ENCODE measurements around the gene ARG1. TPM values are rescaled to one million over a fixed set of nuclear protein-coding genes. Genes with fewer than 3 reads are reported as not detected.

The ARG1 gene
- total and polyA plus RNA-seq, 2 donors (not counting 1 experiment from before 2014, with no cell fraction given), result not detected

- H3K9ac ChIP-seq (ENCODE audit: insufficient read depth, low read length), result no peak overlapping the region
- H4K20me1 ChIP-seq (ENCODE audit: control insufficient read depth, extremely low read depth, insufficient read depth, low read length), result no peaks in the 10 kb centered on the region
- no peak overlapping the region for H3K27ac ChIP-seq (ENCODE audit: insufficient read depth, low read length)
- no peaks in the 10 kb centered on the region for H3K36me3 ChIP-seq (ENCODE audit: control insufficient read depth, insufficient read depth, low read length)
- peaks cover 6% of the 10 kb centered on the region for H3K27me3 ChIP-seq (ENCODE audit: control insufficient read depth, insufficient read depth, low read length)
- no peaks in the 10 kb centered on the region for H3K9me3 ChIP-seq (ENCODE audit: control insufficient read depth, insufficient read depth, low read depth, low read length)
- TF ChIP-seq CTCF (conservative IDR thresholded peaks at IDR 0.05 in 1 of 2, IDR thresholded peaks at IDR 0.05 in 1 of 2; ENCODE audit: low read depth in 1 of 2, low read length in 2 of 2), result no peak
- TF ChIP-seq EZH2 (IDR thresholded peaks at IDR 0.05; ENCODE audit: low read length, missing control alignments), result no peak
- no peaks in the 10 kb centered on the region for H3K79me2 ChIP-seq (ENCODE audit: control insufficient read depth, insufficient read depth, low read length)
- no peak overlapping the region for H2AFZ ChIP-seq (ENCODE audit: low read length)
- H3K4me2 ChIP-seq (ENCODE audit: extremely low read depth, insufficient read depth, low read length), result no peak overlapping the region
- no peaks in the 10 kb centered on the region for H3K4me1 ChIP-seq (ENCODE audit: control insufficient read depth, extremely low read depth, insufficient read depth, low read length)
- H3K4me3 ChIP-seq (replicated peaks in 1 of 4; ENCODE audit: control extremely low read depth in 1 of 4, insufficient read depth in 1 of 4, low read depth in 3 of 4, low read length in 4 of 4), result no peak overlapping the region
- DNase-seq (ENCODE audit: low read depth in 2 of 2), result no peak
Observed at GRCh38 chr6:131545317-131545716, 27.7 kb upstream of the ARG1 start.

GRCh38 chr6:131547488-131547887, 25.5 kb upstream of the ARG1 start:
- Histone ChIP-seq H3K9me3 (ENCODE audit: control insufficient read depth, insufficient read depth, low read depth, low read length) (no peaks in the 10 kb centered on the region), H2AFZ (ENCODE audit: low read length) (no peak overlapping the region), H3K27me3 (ENCODE audit: control insufficient read depth, insufficient read depth, low read length) (peaks cover 6% of the 10 kb centered on the region), H3K27ac (ENCODE audit: insufficient read depth, low read length) (no peak overlapping the region), H4K20me1 (ENCODE audit: control insufficient read depth, extremely low read depth, insufficient read depth, low read length) (no peaks in the 10 kb centered on the region), H3K4me3 (replicated peaks in 1 of 4; ENCODE audit: control extremely low read depth in 1 of 4, insufficient read depth in 1 of 4, low read depth in 3 of 4, low read length in 4 of 4) (no peak overlapping the region), H3K79me2 (ENCODE audit: control insufficient read depth, insufficient read depth, low read length) (no peaks in the 10 kb centered on the region), H3K4me2 (ENCODE audit: extremely low read depth, insufficient read depth, low read length) (no peak overlapping the region), H3K36me3 (ENCODE audit: control insufficient read depth, insufficient read depth, low read length) (no peaks in the 10 kb centered on the region), H3K9ac (ENCODE audit: insufficient read depth, low read length) (no peak overlapping the region), H3K4me1 (ENCODE audit: control insufficient read depth, extremely low read depth, insufficient read depth, low read length) (no peaks in the 10 kb centered on the region)
- TF ChIP-seq CTCF (conservative IDR thresholded peaks at IDR 0.05 in 1 of 2, IDR thresholded peaks at IDR 0.05 in 1 of 2; ENCODE audit: low read depth in 1 of 2, low read length in 2 of 2) (no peak), EZH2 (IDR thresholded peaks at IDR 0.05; ENCODE audit: low read length, missing control alignments) (no peak)
- no peak for DNase-seq (ENCODE audit: low read depth in 2 of 2)

GRCh38 chr6:131548441-131548840, 24.6 kb upstream of the ARG1 start:
- Histone ChIP-seq H3K27ac (ENCODE audit: insufficient read depth, low read length) (no peak overlapping the region), H3K79me2 (ENCODE audit: control insufficient read depth, insufficient read depth, low read length) (no peaks in the 10 kb centered on the region), H3K9ac (ENCODE audit: insufficient read depth, low read length) (no peak overlapping the region), H2AFZ (ENCODE audit: low read length) (no peak overlapping the region), H4K20me1 (ENCODE audit: control insufficient read depth, extremely low read depth, insufficient read depth, low read length) (no peaks in the 10 kb centered on the region), H3K4me2 (ENCODE audit: extremely low read depth, insufficient read depth, low read length) (no peak overlapping the region), H3K27me3 (ENCODE audit: control insufficient read depth, insufficient read depth, low read length) (peaks cover 6% of the 10 kb centered on the region), H3K4me1 (ENCODE audit: control insufficient read depth, extremely low read depth, insufficient read depth, low read length) (no peaks in the 10 kb centered on the region), H3K36me3 (ENCODE audit: control insufficient read depth, insufficient read depth, low read length) (no peaks in the 10 kb centered on the region), H3K4me3 (replicated peaks in 1 of 4; ENCODE audit: control extremely low read depth in 1 of 4, insufficient read depth in 1 of 4, low read depth in 3 of 4, low read length in 4 of 4) (no peak overlapping the region), H3K9me3 (ENCODE audit: control insufficient read depth, insufficient read depth, low read depth, low read length) (no peaks in the 10 kb centered on the region)
- DNase-seq (ENCODE audit: low read depth in 2 of 2), result no peak
- TF ChIP-seq EZH2 (IDR thresholded peaks at IDR 0.05; ENCODE audit: low read length, missing control alignments), result no peak
- TF ChIP-seq CTCF (conservative IDR thresholded peaks at IDR 0.05 in 1 of 2, IDR thresholded peaks at IDR 0.05 in 1 of 2; ENCODE audit: low read depth in 1 of 2, low read length in 2 of 2), result no peak

Data from fibroblast of lung (primary cell).